Esophagus muscularis mucosa (tissue), 4 donors: ENCODE measurements around the gene GFOD1. TPM values are rescaled to one million over a fixed set of nuclear protein-coding genes. Genes with fewer than 3 reads are reported as not detected.

Experiments
- DNase-seq: peaks from one replicate; pipeline ENCODE4 v3.0.0-alpha.2; 2017; ENCODE audit errors: extremely low spot score
- H3K27ac ChIP-seq, 4 donors: fragments of 200-600 bp; sonication (generic); replicated peaks in 1 of 4; 1 replicate in 3 of 4; 2 replicates in 1 of 4; pipeline ENCODE4 v1.5.1; 2016 to 2019; ENCODE audit warnings: mild to moderate bottlenecking in 1 of 4
- H3K27me3 ChIP-seq, 4 donors: fragments of 200-600 bp; sonication (generic); one replicate each; pipeline versions ENCODE4 v1.5.1 to v1.6.0; 2016 to 2019
- H3K36me3 ChIP-seq, 4 donors: fragments of 200-600 bp; sonication (generic); one replicate each; pipeline ENCODE4 v1.5.1; 2016 to 2019
- H3K4me1 ChIP-seq, 4 donors: fragments of 200-600 bp; sonication (generic); one replicate each; pipeline ENCODE4 v1.5.1; 2016 to 2019
- H3K4me3 ChIP-seq, 4 donors: fragments of 200-600 bp; sonication (generic); 1 replicate in 2 of 4; 2 replicates in 2 of 4; pipeline ENCODE4 v1.5.1; 2016 to 2019; ENCODE audit warnings: mild to moderate bottlenecking in 4 of 4, moderate library complexity in 1 of 4
- H3K9me3 ChIP-seq, 4 donors: fragments of 200-600 bp; sonication (generic); 1 replicate in 3 of 4; 2 replicates in 1 of 4; pipeline ENCODE4 v1.5.1; 2016 to 2019
- CTCF ChIP-seq, 3 experiments: fragments of 200-600 bp in 2 of 3; fragments of 450-650 bp in 1 of 3; sonication (generic) in 2 of 3; IDR thresholded peaks; one replicate each; pipeline ENCODE4 v1.5.1; 2017 to 2019; ENCODE audit warnings: antibody characterized with exemption in 3 of 3, mild to moderate bottlenecking in 2 of 3, moderate library complexity in 1 of 3
- EP300 ChIP-seq: sonication (generic); formaldehyde crosslinking; IDR thresholded peaks from one replicate; pipeline ENCODE4 v1.6.1; 2017; ENCODE audit warnings: antibody characterized with exemption
- POLR2A ChIP-seq: fragments of 450-650 bp; IDR thresholded peaks from one replicate; pipeline ENCODE4 v1.6.1; 2017; ENCODE audit warnings: antibody characterized with exemption, moderate library complexity, mild to moderate bottlenecking, low read depth
- POLR2AphosphoS5 ChIP-seq, 2 donors: sonication (generic); formaldehyde crosslinking; IDR thresholded peaks; one replicate each; pipeline ENCODE4 v1.6.1; 2017; ENCODE audit warnings: antibody characterized with exemption in 2 of 2
- WGBS: methylation state at CpG from one replicate; pipeline ENCODE4 v1.1.5; 2018; 5-methylcytosine and 5-hydroxymethylcytosine counted together
- intact Hi-C: fragments of 100-400 bp; cut with DNase I; formaldehyde crosslinking; loops from one replicate; pipeline ENCODE4 v1.15.1; 2023
- total RNA-seq, 4 donors: library from RNA; depleted of rRNA; stranded (reverse); fragments of >200 nt; gene quantifications; one replicate each; pipeline versions ENCODE4 v1.1.0 to v1.2.1, GENCODE V29; 2016

GFOD1 gene
- total RNA-seq, 4 donors from 2014 or later = 21.7 to 34.5 (median 25.8) TPM

GRCh38 chr6:13526727-13527670 is 39.6 kb upstream of the GFOD1 start:
- 71% methylated on average over 17 of the region's 17 CpGs for WGBS
- H3K36me3 ChIP-seq = no peaks in the 10 kb centered on the region
- H3K4me3 ChIP-seq = no peak overlapping the region
- TF ChIP-seq EP300 (no peak), POLR2AphosphoS5 (IDR thresholded peaks at IDR 0.05) (peak; percentile 22 to 40), CTCF (IDR thresholded peaks at IDR 0.05) (no peak)
- intact Hi-C loops = no loop called here
- no peak for DNase-seq
- no peaks in the 10 kb centered on the region for H3K27me3 ChIP-seq
- peaks cover 0 to 48% (median 13%) of the 10 kb centered on the region in 4 donors for H3K4me1 ChIP-seq
- H3K27ac ChIP-seq = peak overlapping the region; percentile 47 to 66 (median 57)
- no peaks in the 10 kb centered on the region for H3K9me3 ChIP-seq

DNA sequence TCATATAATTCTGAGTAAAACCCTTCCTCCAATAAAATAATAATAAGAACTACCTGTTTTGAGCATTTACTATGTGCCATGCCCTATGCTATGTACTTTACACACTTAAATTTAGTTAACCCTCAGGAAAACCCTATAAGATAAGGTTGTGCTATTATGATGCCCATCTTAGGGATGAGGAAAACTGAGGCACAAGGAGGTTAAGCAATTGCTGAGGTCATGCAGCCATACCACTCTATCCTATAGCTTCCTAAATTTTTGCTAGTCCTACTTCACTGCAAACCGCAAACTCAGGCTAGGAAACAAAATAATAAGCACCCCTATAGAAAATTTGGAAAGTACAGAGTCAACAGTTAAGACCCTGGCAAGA is 38.9 kb upstream of the GFOD1 start:
- Histone ChIP-seq H3K4me3 (no peak overlapping the region), H3K4me1 (peaks cover 0 to 48% (median 13%) of the 10 kb centered on the region in 4 donors), H3K27me3 (no peaks in the 10 kb centered on the region), H3K27ac (peak overlapping the region in 3 of 4 donors; percentile 16 to 63 (median 23)), H3K36me3 (no peaks in the 10 kb centered on the region), H3K9me3 (no peaks in the 10 kb centered on the region)
- DNase-seq = no peak
- intact Hi-C loops = no loop called here
- 68% methylated on average over 1 of the region's 1 CpG for WGBS
- TF ChIP-seq CTCF (IDR thresholded peaks at IDR 0.05) (no peak), EP300 (no peak), POLR2AphosphoS5 (IDR thresholded peaks at IDR 0.05) (no peak), POLR2A (no peak)

DNA sequence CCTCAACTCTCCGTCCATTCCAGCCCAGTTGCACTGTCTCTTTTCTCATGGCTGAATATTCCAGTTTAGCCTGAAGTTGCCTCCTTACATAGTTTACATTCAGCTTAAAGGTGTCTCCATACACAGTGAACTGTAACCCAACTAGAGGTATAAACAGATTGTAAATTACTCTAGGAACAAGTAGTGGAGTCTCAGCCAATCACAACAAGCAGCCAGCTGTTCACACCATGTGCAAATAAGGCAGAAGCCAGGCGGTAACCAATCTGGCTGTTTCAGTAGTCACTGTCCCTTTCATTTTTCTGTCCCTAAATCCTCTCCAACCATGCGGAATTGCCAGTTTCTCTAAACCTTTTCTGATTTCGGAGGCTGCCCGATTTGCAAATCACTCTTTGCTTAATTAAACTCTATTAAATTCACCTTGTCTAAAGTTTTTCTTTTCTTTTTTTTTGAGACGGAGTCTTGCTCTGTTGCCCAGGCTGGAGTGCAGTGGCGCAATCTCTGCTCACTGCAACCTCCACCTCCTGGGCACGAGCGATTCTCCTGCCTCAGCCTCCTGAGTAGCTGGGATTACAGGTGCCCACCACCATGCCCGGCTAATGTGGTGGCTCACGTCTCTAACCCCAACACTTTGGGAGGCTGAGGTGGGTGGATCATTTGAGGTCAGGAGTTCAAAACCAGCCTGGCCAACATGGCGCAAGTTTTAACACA is 37.6 kb upstream of the GFOD1 start:
- Histone ChIP-seq H3K36me3 (no peaks in the 10 kb centered on the region), H3K4me1 (peaks cover 0 to 48% (median 13%) of the 10 kb centered on the region in 4 donors), H3K4me3 (no peak overlapping the region), H3K9me3 (no peaks in the 10 kb centered on the region), H3K27me3 (no peaks in the 10 kb centered on the region), H3K27ac (no peak overlapping the region)
- no peak for TF ChIP-seq CTCF (IDR thresholded peaks at IDR 0.05)
- TF ChIP-seq POLR2A = no peak
- no peak for TF ChIP-seq POLR2AphosphoS5 (IDR thresholded peaks at IDR 0.05)
- TF ChIP-seq EP300 = no peak
- 96% methylated on average over 12 of the region's 12 CpGs for WGBS
- no peak for DNase-seq
- intact Hi-C loops = no loop called here

DNA sequence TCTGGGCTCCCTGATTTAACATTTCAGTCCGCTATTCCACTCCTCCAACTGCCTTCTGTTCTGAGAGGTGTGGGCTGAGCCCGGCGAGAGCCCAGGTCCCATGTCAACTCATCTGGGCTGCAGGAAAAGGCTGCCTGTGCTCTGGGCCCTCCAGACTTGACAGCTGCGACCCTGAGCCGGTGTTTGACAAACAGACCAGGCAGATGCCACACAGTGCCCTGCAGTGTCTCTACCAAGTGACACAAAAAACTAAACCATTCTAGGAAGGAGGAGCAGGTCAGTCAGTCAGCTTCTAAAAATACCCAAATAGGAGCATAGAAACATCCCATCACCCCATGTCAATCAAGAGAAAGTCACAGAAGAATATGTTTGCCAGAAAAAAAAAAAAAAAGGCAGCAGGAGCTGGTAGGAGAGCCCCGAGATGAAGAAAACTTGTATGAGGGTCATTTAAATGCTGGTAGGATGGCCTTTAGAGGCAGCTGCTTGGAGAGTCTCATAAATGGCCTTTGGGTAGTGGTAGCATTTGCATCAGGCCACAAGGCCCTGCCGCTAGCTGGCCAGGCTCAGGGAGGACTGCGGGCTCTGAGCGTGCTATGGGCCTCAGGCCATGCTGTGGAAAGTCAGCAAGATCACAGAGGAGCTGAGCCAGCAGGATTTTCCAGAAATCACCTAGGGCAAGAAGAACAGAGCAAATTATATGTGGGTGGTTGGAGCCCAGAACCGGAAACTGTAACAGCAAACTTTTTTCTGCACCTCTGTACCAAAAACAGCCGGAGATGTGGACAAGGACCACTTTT is 36.6 kb upstream of the GFOD1 start:
- H3K27me3 ChIP-seq = no peaks in the 10 kb centered on the region
- no peaks in the 10 kb centered on the region for H3K9me3 ChIP-seq
- TF ChIP-seq EP300 = no peak
- no peak for TF ChIP-seq POLR2A
- no peak for TF ChIP-seq CTCF (IDR thresholded peaks at IDR 0.05)
- H3K4me3 ChIP-seq = no peak overlapping the region
- no peaks in the 10 kb centered on the region for H3K36me3 ChIP-seq
- WGBS = 85% methylated on average over 11 of the region's 11 CpGs
- H3K27ac ChIP-seq = no peak overlapping the region
- H3K4me1 ChIP-seq = peaks cover 0 to 44% (median 13%) of the 10 kb centered on the region in 4 donors
- DNase-seq = no peak
- intact Hi-C loops = no loop called here
